Endothelial cell of umbilical vein (primary cell): ENCODE data around the gene HOXB3. TPM values are rescaled to one million over a fixed set of nuclear protein-coding genes. Genes with fewer than 3 reads are reported as not detected.

ENCODE experiments used
- BruUV-seq: library from RNA; stranded (reverse); fragments of 400-500 nt; replicated peaks from 2 replicates; lab custom pipeline; 2021; lab: Mats Ljungman, UMichigan
- CTCF ChIA-PET: fragments of 300-600, 350-600 bp; sonication (Branson Sonifier 250); formaldehyde crosslinking; loops from one replicate; lab custom pipeline; 2021; ENCODE audit warnings: antibody characterized with exemption, inconsistent platforms; lab: Charles Lee
- POLR2A ChIA-PET: fragments of 300-600, 350-600 bp; sonication (Branson Sonifier 250); formaldehyde crosslinking; loops from one replicate; lab custom pipeline; 2021; ENCODE audit warnings: antibody characterized with exemption, inconsistent platforms; lab: Charles Lee
- DNase-seq: peaks from one replicate; pipeline ENCODE4 v3.0.0-alpha.2; 2011; ENCODE audit warnings: low read depth, low spot score
- FAIRE-seq: peaks from 2 replicates; lab custom pipeline; 2011; peaks lifted over from hg19 to GRCh38; lab: Jason Lieb, UNC
- H2AFZ ChIP-seq: 2 replicates; pipeline ENCODE4 v1.6.0; 2012; ENCODE audit warnings: low read depth, low read length, control low read depth, inconsistent platforms
- H3K27ac ChIP-seq: 2 replicates; pipeline ENCODE4 v1.5.1; 2011; ENCODE audit warnings: low read depth, mild to moderate bottlenecking, control low read depth, low read length, moderate library complexity; ENCODE audit not compliant: insufficient read depth
- H3K27me3 ChIP-seq, 2 experiments: 2 replicates each; pipeline versions ENCODE4 v1.6.0 to v1.6.1; 2011; ENCODE audit warnings: low read length in 2 of 2, mixed read lengths in 1 of 2; ENCODE audit not compliant: control insufficient read depth in 2 of 2, insufficient read depth in 2 of 2
- H3K36me3 ChIP-seq, 2 experiments: 2 replicates in 1 of 2; 3 replicates in 1 of 2; pipeline ENCODE4 v1.5.1; 2011; ENCODE audit warnings: low read length in 2 of 2, mild to moderate bottlenecking in 1 of 2, moderate library complexity in 1 of 2; ENCODE audit not compliant: control insufficient read depth in 2 of 2, insufficient read depth in 2 of 2; ENCODE audit errors: extremely low read depth in 1 of 2
- H3K4me1 ChIP-seq: 3 replicates; pipeline ENCODE4 v1.5.1; 2011; ENCODE audit warnings: mild to moderate bottlenecking, low read length; ENCODE audit not compliant: control insufficient read depth, insufficient read depth; ENCODE audit errors: extremely low read depth
- H3K4me2 ChIP-seq: 2 replicates; pipeline ENCODE4 v1.6.1; 2011; ENCODE audit warnings: low read length, control low read depth, mixed read lengths; ENCODE audit not compliant: insufficient read depth
- H3K4me3 ChIP-seq, 3 experiments: fragments of 200-600 bp in 1 of 3; sonication (generic), shearing (Covaris generic) in 1 of 3; replicated peaks in 1 of 3; 2 replicates each; pipeline ENCODE4 v1.5.1; 2011 to 2016; ENCODE audit warnings: control low read depth in 3 of 3, low read length in 3 of 3, mild to moderate bottlenecking in 2 of 3, inconsistent platforms in 1 of 3, low read depth in 1 of 3, moderate library complexity in 1 of 3; ENCODE audit not compliant: insufficient read depth in 1 of 3
- H3K79me2 ChIP-seq: 2 replicates; pipeline ENCODE4 v1.6.0; 2012; ENCODE audit warnings: low read length, inconsistent platforms; ENCODE audit not compliant: control insufficient read depth, insufficient read depth
- H3K9ac ChIP-seq: replicated peaks from 2 replicates; pipeline ENCODE3; 2011; ENCODE audit warnings: low read length, control low read depth; ENCODE audit not compliant: insufficient read depth; ENCODE audit errors: extremely low read depth
- H3K9me1 ChIP-seq: replicated peaks from 3 replicates; pipeline ENCODE4 v1.6.0; 2011; ENCODE audit warnings: mild to moderate bottlenecking, low read length; ENCODE audit not compliant: control insufficient read depth, insufficient read depth; ENCODE audit errors: extremely low read depth
- H3K9me3 ChIP-seq: replicated peaks from 2 replicates; pipeline ENCODE4 v1.5.1; 2012; ENCODE audit warnings: low read length, inconsistent platforms; ENCODE audit not compliant: control insufficient read depth, insufficient read depth
- H4K20me1 ChIP-seq: replicated peaks from 2 replicates; pipeline ENCODE3; 2011; ENCODE audit warnings: mild to moderate bottlenecking, low read length; ENCODE audit not compliant: control insufficient read depth, insufficient read depth; ENCODE audit errors: extremely low read depth
- CTCF ChIP-seq, 2 donors: IDR thresholded peaks; 1 replicate in 1 of 2; 2 replicates in 1 of 2; pipeline ENCODE4 v1.5.1; 2011; ENCODE audit warnings: low read length in 2 of 2, mild to moderate bottlenecking in 2 of 2, moderate library complexity in 2 of 2, control low read depth in 1 of 2, inconsistent platforms in 1 of 2, low read depth in 1 of 2; ENCODE audit not compliant: insufficient read depth in 1 of 2; ENCODE audit errors: extremely low read depth in 1 of 2
- EZH2 ChIP-seq: IDR thresholded peaks from 2 replicates; pipeline ENCODE4 v1.6.1; 2012; ENCODE audit warnings: borderline replicate concordance, low read depth, mild to moderate bottlenecking, moderate library complexity, low read length, inconsistent platforms; ENCODE audit not compliant: severe bottlenecking
- FOS ChIP-seq: IDR thresholded peaks from 2 replicates; pipeline ENCODE4 v1.6.1; 2011; ENCODE audit warnings: mild to moderate bottlenecking, low read length, moderate library complexity, borderline replicate concordance; ENCODE audit not compliant: insufficient read depth
- GATA2 ChIP-seq: IDR thresholded peaks from 2 replicates; pipeline ENCODE4 v1.7.0; 2011; ENCODE audit warnings: low read depth, mild to moderate bottlenecking, moderate library complexity, mixed read lengths, low read length; ENCODE audit not compliant: insufficient read length, insufficient read depth
- JUN ChIP-seq: IDR thresholded peaks from 2 replicates; pipeline ENCODE4 v1.6.1; 2011; ENCODE audit warnings: borderline replicate concordance, low read depth; ENCODE audit not compliant: insufficient read length, insufficient read depth
- MAX ChIP-seq: IDR thresholded peaks from 2 replicates; pipeline ENCODE4 v1.6.1; 2011; ENCODE audit not compliant: insufficient read depth, insufficient read length
- MYC ChIP-seq: IDR thresholded peaks from one replicate; pipeline ENCODE4 v1.6.1; 2011; ENCODE audit warnings: mild to moderate bottlenecking, low read depth, low read length
- POLR2A ChIP-seq: IDR thresholded peaks from 2 replicates; pipeline ENCODE4 v1.6.1; 2012; ENCODE audit warnings: low read depth, mild to moderate bottlenecking, control low read depth, low read length
- POLR2AphosphoS5 ChIP-seq: IDR thresholded peaks from 2 replicates; pipeline ENCODE4 v1.6.1; 2012; ENCODE audit warnings: low read depth, mild to moderate bottlenecking, control low read depth, low read length, moderate library complexity; ENCODE audit not compliant: insufficient read depth
- dilution Hi-C: fragments of 300-500 bp; cut with MboI; formaldehyde crosslinking; loops from one replicate; pipeline ENCODE4 v1.15.0; 2019; ENCODE audit warnings: low sequenced_read_pairs; ENCODE audit not compliant: extremely low pct_ligation_motif_present
- intact Hi-C: fragments of 100-400 bp; cut with micrococcal nuclease; formaldehyde crosslinking; loops from one replicate; pipeline ENCODE4 v1.10.0; 2022
- polyA plus RNA-seq, 4 experiments: library from polyadenylated mRNA; depleted of rRNA in 3 of 4; stranded (reverse) in 3 of 4; unstranded in 1 of 4; fragments of >200 nt; gene quantifications; 2 replicates each; pipeline versions ENCODE4 v1.2.1 to v1.2.3, GENCODE V29; 2011 to 2012; ENCODE audit warnings: missing spikeins in 1 of 4
- total RNA-seq: library from RNA; stranded (reverse); gene quantifications from 2 replicates; pipeline ENCODE4 v1.2.3, GENCODE V29; 2021

HOXB3 gene
- total and polyA plus RNA-seq, 2 donors (not counting 3 experiments of a cell fraction or from before 2014, with no cell fraction given), result 29.6 to 56.6 TPM

GRCh38 chr17:48506246-48506645 is 83.8 kb downstream of the HOXB3 start:
- FAIRE-seq (no peak), DNase-seq (no peak)
- no peaks in the 10 kb centered on the region for H3K79me2 ChIP-seq
- H3K9ac ChIP-seq, result no peak overlapping the region
- no peak overlapping the region for H3K27ac ChIP-seq
- H3K4me1 ChIP-seq, result peaks cover 6% of the 10 kb centered on the region
- ChIA-PET POLR2A (no interaction called here), CTCF (interaction anchor here (0.9 to 2.1 kb wide), 7 partner anchors 13 to 291 kb away, joined by 3 to 9 read pairs (median 4); no protein-coding TSS in a partner anchor)
- no peaks in the 10 kb centered on the region for H3K36me3 ChIP-seq
- H3K9me3 ChIP-seq, result no peaks in the 10 kb centered on the region
- BruUV-seq, result no TSS peak
- H3K4me2 ChIP-seq, result no peak overlapping the region
- H3K4me3 ChIP-seq, result no peak overlapping the region
- dilution Hi-C loops, result no loop called here
- intact Hi-C loops, result no loop called here
- H2AFZ ChIP-seq, result no peak overlapping the region
- H3K9me1 ChIP-seq, result no peaks in the 10 kb centered on the region
- TF ChIP-seq CTCF (IDR thresholded peaks at IDR 0.05; ENCODE audit: extremely low read depth in 1 of 2, insufficient read depth in 1 of 2, low read depth in 1 of 2, low read length in 2 of 2) (no peak), EZH2 (no peak), POLR2A (no peak), MYC (no peak), POLR2AphosphoS5 (no peak), JUN (no peak), FOS (no peak), GATA2 (no peak), MAX (no peak)
- no peaks in the 10 kb centered on the region for H4K20me1 ChIP-seq
- H3K27me3 ChIP-seq, result peaks cover 5 to 10% of the 10 kb centered on the region in 2 experiments
